GM18499 (cell line): ENCODE results near the gene POLR3E.
A peak's percentile ranks its signal among the peaks of the same experiment; 100 is the strongest.
"Not testable (repeated sequence)": the region's sequence is repeated elsewhere in the genome, so short reads cannot be mapped to it uniquely, and the experiment has no call there.

Source experiments
- ATAC-seq: cut with Tn5 transposase; IDR thresholded peaks from one replicate; pipeline ENCODE4 v1.9.1; 2021; ENCODE audit warnings: moderate number of reproducible peaks; ENCODE audit not compliant: insufficient read depth, unreplicated experiment

POLR3E gene

GRCh38 chr16:22356930-22357634, 59.9 kb downstream of the POLR3E start:
- no peak for ATAC-seq

GRCh38 chr16:22357635-22357971, 60.4 kb downstream of the POLR3E start:
- no peak for ATAC-seq

- no peak for ATAC-seq
Measured at GRCh38 chr16:22358000-22358399, 60.8 kb downstream of the POLR3E start.

- ATAC-seq, result no peak
Measured at GRCh38 chr16:22359679-22360078, 62.5 kb downstream of the POLR3E start.

- ATAC-seq, result no peak
Measured at GRCh38 chr16:22360963-22361659, 63.9 kb downstream of the POLR3E start.

- ATAC-seq, result no peak
Measured at GRCh38 chr16:22364241-22364640, 67.0 kb downstream of the POLR3E start.

- ATAC-seq, result no peak
Measured at GRCh38 chr16:22366371-22366770, 69.2 kb downstream of the POLR3E start.

GRCh38 chr16:22366889-22367288, 69.7 kb downstream of the POLR3E start:
- no peak for ATAC-seq

- not testable (repeated sequence) for ATAC-seq
Measured at GRCh38 chr16:22368200-22368826, 71.1 kb downstream of the POLR3E start.

- no peak for ATAC-seq
Measured at GRCh38 chr16:22369221-22369811, 72.1 kb downstream of the POLR3E start.

- ATAC-seq, result no peak
Measured at GRCh38 chr16:22370038-22370820, 73.0 kb downstream of the POLR3E start.

GRCh38 chr16:22372882-22373661, 75.9 kb downstream of the POLR3E start:
- no peak for ATAC-seq

GRCh38 chr16:22373662-22374310, 76.6 kb downstream of the POLR3E start:
- ATAC-seq, result no peak

GRCh38 chr16:22374311-22375116, 77.3 kb downstream of the POLR3E start, which contains the start of gene CDR2:
Gene CDR2, minus strand, starts transcription at chr16:22374619. Its CDS starts 310 bp downstream, at chr16:22374309.
- ATAC-seq, result peak; percentile 62

- no peak for ATAC-seq
Measured at GRCh38 chr16:22375117-22375962, 78.1 kb downstream of the POLR3E start.

- no peak for ATAC-seq
Measured at GRCh38 chr16:22375963-22376640, 78.9 kb downstream of the POLR3E start.

- ATAC-seq, result no peak
Measured at GRCh38 chr16:22379656-22380055, 82.4 kb downstream of the POLR3E start.
